Coronary artery (tissue), 2 donors: ENCODE measurements around the gene CD300LD.
A peak's percentile ranks its signal among the peaks of the same experiment; 100 is the strongest.
"Not testable (repeated sequence)": the region's sequence is repeated elsewhere in the genome, so short reads cannot be mapped to it uniquely, and the experiment has no call there.

Experiments used
- DNase-seq: peaks from one replicate; pipeline ENCODE4 v3.0.0-alpha.2; 2017; ENCODE audit warnings: low spot score
- H3K27ac ChIP-seq, 2 donors: fragments of 200-600 bp; sonication (generic); one replicate each; pipeline ENCODE4 v1.5.1; 2016 to 2019
- H3K4me3 ChIP-seq: fragments of 200-600 bp; sonication (generic); 2 replicates; pipeline ENCODE4 v1.5.1; 2016; ENCODE audit warnings: mild to moderate bottlenecking, moderate library complexity
- CTCF ChIP-seq: fragments of 200-600 bp; sonication (generic); IDR thresholded peaks from one replicate; pipeline ENCODE4 v1.5.1; 2019; ENCODE audit warnings: antibody characterized with exemption

The CD300LD gene

GRCh38 chr17:74633326-74633725, 41.2 kb upstream of the CD300LD start:
- DNase-seq = no peak
- no peak overlapping the region for H3K27ac ChIP-seq
- no peak for TF ChIP-seq CTCF
- H3K4me3 ChIP-seq = no peak overlapping the region

GRCh38 chr17:74632617-74633016, 40.5 kb upstream of the CD300LD start:
- Histone ChIP-seq H3K27ac (no peak overlapping the region), H3K4me3 (no peak overlapping the region)
- no peak for TF ChIP-seq CTCF
- DNase-seq = no peak

GRCh38 chr17:74631468-74632450, 39.7 kb upstream of the CD300LD start:
- H3K4me3 ChIP-seq = no peak overlapping the region
- no peak for DNase-seq
- no peak for TF ChIP-seq CTCF
- no peak overlapping the region for H3K27ac ChIP-seq

- not testable (repeated sequence) for H3K4me3 ChIP-seq, DNase-seq, H3K27ac ChIP-seq
Measured at GRCh38 chr17:74630251-74630650, 38.2 kb upstream of the CD300LD start.

GRCh38 chr17:74625661-74626060, 33.6 kb upstream of the CD300LD start:
- Histone ChIP-seq H3K27ac (no peak overlapping the region), H3K4me3 (no peak overlapping the region)
- TF ChIP-seq CTCF = no peak
- DNase-seq = no peak

GRCh38 chr17:74624131-74624530, 32.0 kb upstream of the CD300LD start:
- Histone ChIP-seq H3K4me3 (no peak overlapping the region), H3K27ac (no peak overlapping the region)
- TF ChIP-seq CTCF = no peak
- DNase-seq = no peak

- TF ChIP-seq CTCF = no peak
- DNase-seq = no peak
- Histone ChIP-seq H3K27ac (peak within 1 kb of the TSS in 1 of 2 donors; percentile 69), H3K4me3 (no peak within 1 kb of the TSS)
Measured at GRCh38 chr17:74623693-74624093, 31.6 kb upstream of the CD300LD start, which contains the start of gene CD300E. Gene CD300E, minus strand, starts transcription at chr17:74623738. Its CDS starts 117 bp downstream, at chr17:74623621.
